SU-DHL-6 (cell line): ENCODE data around the gene BAX.

Experiments
- H2AFZ ChIP-seq: fragments of 200-600 bp; sonication (generic); 2 replicates; pipeline ENCODE4 v1.6.1; 2014; ENCODE audit warnings: low read depth, mild to moderate bottlenecking, moderate library complexity, mixed read lengths, antibody characterized with exemption, low read length; ENCODE audit not compliant: severe bottlenecking
- H3F3A ChIP-seq: fragments of 200-600 bp; shearing (Covaris generic); 2 replicates; pipeline ENCODE4 v1.6.0; 2016; ENCODE audit warnings: antibody characterized with exemption, mild to moderate bottlenecking; ENCODE audit not compliant: insufficient read depth
- H3K27ac ChIP-seq: fragments of 200-600 bp; sonication (generic); 2 replicates; pipeline ENCODE4 v1.5.1; 2016; ENCODE audit warnings: low read depth, mild to moderate bottlenecking, low read length, moderate library complexity, mixed read lengths
- H3K27me3 ChIP-seq: fragments of 200-600 bp; sonication (generic), shearing (Covaris generic); 2 replicates; pipeline ENCODE4 v1.6.0; 2014; ENCODE audit warnings: mild to moderate bottlenecking, low read length
- H3K36me3 ChIP-seq: fragments of 200-600 bp; sonication (generic); 2 replicates; pipeline ENCODE4 v1.6.1; 2014; ENCODE audit warnings: mild to moderate bottlenecking, low read length, mixed read lengths
- H3K4me2 ChIP-seq: fragments of 300-600, 200-600 bp; shearing (Covaris generic), sonication (generic); 2 replicates; pipeline ENCODE4 v1.6.0; 2014; ENCODE audit warnings: low read length, low read depth, mild to moderate bottlenecking; ENCODE audit not compliant: poor library complexity, severe bottlenecking
- H3K4me3 ChIP-seq: fragments of 200-600 bp; sonication (generic); 2 replicates; pipeline ENCODE4 v1.5.1; 2014; ENCODE audit warnings: antibody characterized with exemption, low read length, mild to moderate bottlenecking, mixed read lengths; ENCODE audit not compliant: insufficient read depth, poor library complexity, severe bottlenecking
- H3K79me2 ChIP-seq: fragments of 200-600 bp; sonication (generic); 2 replicates; pipeline ENCODE4 v1.6.1; 2014; ENCODE audit warnings: mild to moderate bottlenecking, low read length, moderate library complexity; ENCODE audit not compliant: insufficient read depth
- H3K9ac ChIP-seq: fragments of 200-600 bp; sonication (generic); 2 replicates; pipeline ENCODE4 v1.7.0; 2014; ENCODE audit warnings: mild to moderate bottlenecking, low read length
- H3K9me2 ChIP-seq: fragments of 200-600 bp; sonication (generic); replicated peaks from 2 replicates; pipeline ENCODE4 v1.6.1; 2014; ENCODE audit warnings: low read length; ENCODE audit not compliant: insufficient read depth
- H3K9me3 ChIP-seq: fragments of 200-600 bp; sonication (generic); 2 replicates; pipeline ENCODE4 v1.6.1; 2014; ENCODE audit warnings: low read length, mixed read lengths; ENCODE audit not compliant: insufficient read depth
- H4K20me1 ChIP-seq: fragments of 200-600 bp; sonication (generic); 2 replicates; pipeline ENCODE4 v1.6.1; 2014; ENCODE audit warnings: low read depth, mild to moderate bottlenecking, antibody characterized with exemption, low read length, moderate library complexity, mixed read lengths
- CTCF ChIP-seq: fragments of 200-600 bp; sonication (generic); IDR thresholded peaks from one replicate; pipeline ENCODE4 v1.5.1; 2017; ENCODE audit warnings: antibody characterized with exemption, mild to moderate bottlenecking, low read length, moderate library complexity; ENCODE audit not compliant: insufficient read depth, poor library complexity, severe bottlenecking
- EZH2phosphoT487 ChIP-seq: fragments of 200-600 bp; sonication (generic), shearing (Covaris generic); conservative IDR thresholded peaks from 2 replicates; pipeline ENCODE4 v1.6.1; 2018; ENCODE audit warnings: mild to moderate bottlenecking, antibody characterized with exemption, low read length, moderate library complexity, mixed read lengths

BAX gene

GRCh38 chr19:48988286-48988685 lies 33.6 kb downstream of the BAX start:
- Histone ChIP-seq H3K36me3 (no peaks in the 10 kb centered on the region), H3K9me3 (no peaks in the 10 kb centered on the region), H3K9ac (no peak overlapping the region), H3K27ac (no peak overlapping the region), H3K9me2 (no peaks in the 10 kb centered on the region), H4K20me1 (no peaks in the 10 kb centered on the region), H3K27me3 (no peaks in the 10 kb centered on the region), H3K4me2 (no peak overlapping the region), H3F3A (no peaks in the 10 kb centered on the region), H2AFZ (no peak overlapping the region), H3K79me2 (peaks cover 13% of the 10 kb centered on the region), H3K4me3 (no peak overlapping the region)
- no peak for TF ChIP-seq EZH2phosphoT487
- no peak for TF ChIP-seq CTCF

GRCh38 chr19:48988860-48989259 lies 34.2 kb downstream of the BAX start:
- H2AFZ ChIP-seq = no peak overlapping the region
- H3K27me3 ChIP-seq = no peaks in the 10 kb centered on the region
- H3K4me3 ChIP-seq = no peak overlapping the region
- H3K4me2 ChIP-seq = no peak overlapping the region
- H3K9me2 ChIP-seq = no peaks in the 10 kb centered on the region
- H3K27ac ChIP-seq = no peak overlapping the region
- no peaks in the 10 kb centered on the region for H4K20me1 ChIP-seq
- no peaks in the 10 kb centered on the region for H3F3A ChIP-seq
- TF ChIP-seq EZH2phosphoT487 = no peak
- no peak for TF ChIP-seq CTCF
- H3K9ac ChIP-seq = no peak overlapping the region
- H3K9me3 ChIP-seq = no peaks in the 10 kb centered on the region
- no peaks in the 10 kb centered on the region for H3K36me3 ChIP-seq
- H3K79me2 ChIP-seq = peaks cover 15% of the 10 kb centered on the region

GRCh38 chr19:48989701-48990291 lies 35.1 kb downstream of the BAX start:
- no peak overlapping the region for H3K9ac ChIP-seq
- H3K27me3 ChIP-seq = no peaks in the 10 kb centered on the region
- no peaks in the 10 kb centered on the region for H3K9me2 ChIP-seq
- H3F3A ChIP-seq = no peaks in the 10 kb centered on the region
- no peaks in the 10 kb centered on the region for H3K36me3 ChIP-seq
- H3K4me3 ChIP-seq = no peak overlapping the region
- H3K79me2 ChIP-seq = peaks cover 24% of the 10 kb centered on the region
- no peaks in the 10 kb centered on the region for H4K20me1 ChIP-seq
- no peak overlapping the region for H3K4me2 ChIP-seq
- no peaks in the 10 kb centered on the region for H3K9me3 ChIP-seq
- TF ChIP-seq EZH2phosphoT487 (no peak), CTCF (no peak)
- no peak overlapping the region for H2AFZ ChIP-seq
- H3K27ac ChIP-seq = no peak overlapping the region

GRCh38 chr19:48990400-48990799 lies 35.7 kb downstream of the BAX start:
- no peaks in the 10 kb centered on the region for H3K36me3 ChIP-seq
- no peak overlapping the region for H3K9ac ChIP-seq
- no peak overlapping the region for H3K27ac ChIP-seq
- H3F3A ChIP-seq = no peaks in the 10 kb centered on the region
- H3K27me3 ChIP-seq = no peaks in the 10 kb centered on the region
- H2AFZ ChIP-seq = no peak overlapping the region
- no peaks in the 10 kb centered on the region for H3K9me2 ChIP-seq
- H3K79me2 ChIP-seq = peaks cover 30% of the 10 kb centered on the region
- H3K4me3 ChIP-seq = no peak overlapping the region
- TF ChIP-seq CTCF (no peak), EZH2phosphoT487 (no peak)
- no peaks in the 10 kb centered on the region for H4K20me1 ChIP-seq
- no peak overlapping the region for H3K4me2 ChIP-seq
- H3K9me3 ChIP-seq = no peaks in the 10 kb centered on the region
